HCT116 (cell line): Measurements from ENCODE around the gene IRX3. TPM values are rescaled to one million over a fixed set of nuclear protein-coding genes. Genes with fewer than 3 reads are reported as not detected.

Experiments
- ATAC-seq: fragments of 200-7000 bp; cut with Tn5 transposase; 2 replicates; pipeline ENCODE4 v1.9.1; 2020; ENCODE audit warnings: mild to moderate bottlenecking, moderate library complexity
- BruUV-seq: library from RNA; stranded (reverse); fragments of 400-500 nt; replicated peaks from 2 replicates; lab custom pipeline; 2021; lab: Mats Ljungman, UMichigan
- CTCF ChIA-PET: fragments of 300-600 bp; sonication (Branson Sonifier 250); formaldehyde crosslinking; loops from one replicate; lab custom pipeline; 2021; ENCODE audit warnings: antibody characterized with exemption; lab: Charles Lee
- POLR2A ChIA-PET: fragments of 300-600, 350-600 bp; sonication (Branson Sonifier 250); formaldehyde crosslinking; loops from one replicate; lab custom pipeline; 2021; ENCODE audit warnings: antibody characterized with exemption; lab: Charles Lee
- RAD21 ChIA-PET, 2 experiments: fragments of 300-600 bp; sonication (Branson Sonifier 250); formaldehyde crosslinking; loops; one replicate each; lab custom pipeline; 2023; ENCODE audit warnings: low total read pairs in 2 of 2; ENCODE audit not compliant: uncharacterized antibody in 2 of 2, unreplicated experiment in 2 of 2, low non-redundant PET in 1 of 2; lab: Charles Lee
- DNase-seq: peaks from one replicate; pipeline ENCODE4 v3.0.0-alpha.2; 2010; ENCODE audit warnings: low read depth, low spot score
- H2AFZ ChIP-seq: fragments of 200-600 bp; shearing (Covaris generic), sonication (generic); 2 replicates; pipeline ENCODE4 v1.6.1; 2017; ENCODE audit warnings: low read depth, mixed run types, mixed read lengths, antibody characterized with exemption, low read length; ENCODE audit not compliant: poor library complexity, severe bottlenecking
- H3K27ac ChIP-seq: 2 replicates; pipeline ENCODE4 v1.5.1; 2012; ENCODE audit warnings: low read depth, low read length
- H3K27me3 ChIP-seq: fragments of 200-600 bp; sonication (generic); 2 replicates; pipeline ENCODE4 v1.6.1; 2016; ENCODE audit warnings: mixed run types, low read length, mixed read lengths; ENCODE audit not compliant: insufficient read depth
- H3K36me3 ChIP-seq, 2 experiments: fragments of 200-500 bp in 1 of 2; fragments of 200-600 bp in 1 of 2; sonication (Bioruptor generic) in 1 of 2; sonication (generic) in 1 of 2; 2 replicates each; pipeline versions ENCODE4 v1.5.1 to v1.6.1; 2014 to 2016; ENCODE audit warnings: low read length in 2 of 2, inconsistent platforms in 1 of 2, mixed read lengths in 1 of 2, mixed run types in 1 of 2; ENCODE audit not compliant: insufficient read depth in 2 of 2, control insufficient read depth in 1 of 2
- H3K4me1 ChIP-seq, 2 experiments: fragments of 200-600 bp in 1 of 2; sonication (generic) in 1 of 2; 2 replicates each; pipeline versions ENCODE4 v1.5.1 to v1.6.1; 2012 to 2017; ENCODE audit warnings: low read length in 2 of 2, inconsistent platforms in 1 of 2, mild to moderate bottlenecking in 1 of 2, mixed read lengths in 1 of 2, mixed run types in 1 of 2, moderate library complexity in 1 of 2; ENCODE audit not compliant: insufficient read depth in 2 of 2, control insufficient read depth in 1 of 2
- H3K4me2 ChIP-seq: fragments of 200-600 bp; sonication (generic); 2 replicates; pipeline ENCODE4 v1.6.1; 2017; ENCODE audit warnings: mixed run types, low read length, mixed read lengths
- H3K4me3 ChIP-seq, 2 experiments: fragments of 200-600 bp in 1 of 2; sonication (generic) in 1 of 2; replicated peaks in 1 of 2; 2 replicates each; pipeline ENCODE4 v1.5.1; 2011 to 2016; ENCODE audit warnings: low read length in 2 of 2, control low read depth in 1 of 2, low read depth in 1 of 2, mild to moderate bottlenecking in 1 of 2, mixed read lengths in 1 of 2, mixed run types in 1 of 2
- H3K79me2 ChIP-seq: fragments of 200-600 bp; sonication (generic); 2 replicates; pipeline ENCODE4 v1.6.1; 2017; ENCODE audit warnings: mild to moderate bottlenecking, mixed run types, low read length, moderate library complexity, mixed read lengths; ENCODE audit not compliant: insufficient read depth
- H3K9ac ChIP-seq: fragments of 200-600 bp; sonication (generic); 2 replicates; pipeline ENCODE4 v1.6.1; 2016; ENCODE audit warnings: low read length, mixed read lengths
- H3K9me2 ChIP-seq: fragments of 200-600 bp; sonication (generic), shearing (Covaris generic); 2 replicates; pipeline ENCODE4 v1.6.1; 2017; ENCODE audit warnings: mixed run types, mild to moderate bottlenecking, moderate library complexity; ENCODE audit not compliant: insufficient read depth
- H3K9me3 ChIP-seq, 2 experiments: fragments of 200-500 bp in 1 of 2; fragments of 200-600 bp in 1 of 2; sonication (Bioruptor generic) in 1 of 2; sonication (generic) in 1 of 2; 2 replicates each; pipeline ENCODE4 v1.6.1; 2014 to 2017; ENCODE audit warnings: low read length in 2 of 2, mixed read lengths in 2 of 2, inconsistent platforms in 1 of 2, low read depth in 1 of 2, mild to moderate bottlenecking in 1 of 2, mixed run types in 1 of 2, moderate library complexity in 1 of 2; ENCODE audit not compliant: control insufficient read depth in 1 of 2, insufficient read depth in 1 of 2
- H4K20me1 ChIP-seq: fragments of 200-600 bp; sonication (generic), shearing (Covaris generic); 2 replicates; pipeline ENCODE4 v1.6.1; 2017; ENCODE audit warnings: mixed run types, mild to moderate bottlenecking, moderate library complexity; ENCODE audit not compliant: insufficient read depth
- ATF3 ChIP-seq: IDR thresholded peaks from 2 replicates; pipeline ENCODE4 v1.6.1; 2012
- CEBPB ChIP-seq: IDR thresholded peaks from 2 replicates; pipeline ENCODE4 v1.6.1; 2012; ENCODE audit warnings: low read depth
- EGR1 ChIP-seq: IDR thresholded peaks from 2 replicates; pipeline ENCODE4 v1.6.1; 2012; ENCODE audit warnings: low read depth
- EZH2 ChIP-seq: fragments of 200-600 bp; sonication (generic); IDR thresholded peaks from 2 replicates; pipeline ENCODE4 v1.6.1; 2017; ENCODE audit warnings: antibody characterized with exemption, mixed run types
- FOSL1 ChIP-seq: IDR thresholded peaks from 2 replicates; pipeline ENCODE4 v1.6.1; 2012; ENCODE audit warnings: low read depth
- JUND ChIP-seq: IDR thresholded peaks from 2 replicates; pipeline ENCODE4 v1.6.1; 2012
- POLR2A ChIP-seq: IDR thresholded peaks from 2 replicates; pipeline ENCODE4 v1.7.0; 2011; ENCODE audit warnings: borderline replicate concordance; ENCODE audit not compliant: insufficient read depth, insufficient read length; ENCODE audit errors: extremely low read depth
- RAD21 ChIP-seq: IDR thresholded peaks from 2 replicates; pipeline ENCODE4 v1.6.1; 2012; ENCODE audit warnings: low read depth, mild to moderate bottlenecking
- REST ChIP-seq: IDR thresholded peaks from 2 replicates; pipeline ENCODE4 v1.6.1; 2012; ENCODE audit warnings: low read depth
- SP1 ChIP-seq: IDR thresholded peaks from 2 replicates; pipeline ENCODE4 v1.6.1; 2012; ENCODE audit warnings: low read depth
- SRF ChIP-seq: IDR thresholded peaks from 2 replicates; pipeline ENCODE4 v1.6.1; 2012; ENCODE audit warnings: low read depth
- ZFX ChIP-seq: fragments of 450-650 bp; IDR thresholded peaks from 2 replicates; pipeline ENCODE4 v1.6.1; 2017
- intact Hi-C: fragments of 100-400 bp; cut with micrococcal nuclease; formaldehyde crosslinking; loops from 2 replicates; pipeline ENCODE4 v1.10.0; 2022
- total RNA-seq: library from RNA; stranded (reverse); gene quantifications from one replicate; pipeline ENCODE4 v1.2.1, GENCODE V29; 2021; ENCODE audit not compliant: unreplicated experiment

IRX3 gene
- total RNA-seq, 1 experiment from 2014 or later = 2.0 TPM

- intact Hi-C loops = no loop called here
- ATAC-seq = no peak
Observed at GRCh38 chr16:54318941-54319340, 32.4 kb upstream of the IRX3 start.

GRCh38 chr16:54317101-54317611 lies 30.6 kb upstream of the IRX3 start:
- intact Hi-C loops = no loop called here
- Histone ChIP-seq H3K9me3 (no peaks in the 10 kb centered on the region), H2AFZ (no peak overlapping the region), H4K20me1 (no peaks in the 10 kb centered on the region), H3K27ac (no peak overlapping the region), H3K9me2 (no peaks in the 10 kb centered on the region), H3K36me3 (no peaks in the 10 kb centered on the region), H3K79me2 (no peaks in the 10 kb centered on the region), H3K4me3 (no peak overlapping the region), H3K4me2 (no peak overlapping the region), H3K27me3 (no peaks in the 10 kb centered on the region), H3K4me1 (no peaks in the 10 kb centered on the region), H3K9ac (no peak overlapping the region)
- DNase-seq = no peak
- ChIA-PET RAD21 (no interaction called here), POLR2A (no interaction called here), CTCF (no interaction called here)
- BruUV-seq = no TSS peak
- TF ChIP-seq ATF3 = no peak
- no peak for TF ChIP-seq SP1
- TF ChIP-seq POLR2A = no peak
- no peak for TF ChIP-seq REST
- TF ChIP-seq JUND = no peak
- no peak for TF ChIP-seq RAD21
- TF ChIP-seq CEBPB = no peak
- TF ChIP-seq ZFX = no peak
- TF ChIP-seq EZH2 = no peak
- TF ChIP-seq SRF = no peak
- TF ChIP-seq EGR1 = no peak
- no peak for ATAC-seq

More at GRCh38 chr16:54318941-54319340, 32.4 kb upstream of the IRX3 start:
- Histone ChIP-seq H3K79me2 (no peaks in the 10 kb centered on the region), H2AFZ (no peak overlapping the region), H3K4me3 (no peak overlapping the region), H3K4me2 (no peak overlapping the region), H3K36me3 (no peaks in the 10 kb centered on the region), H3K9me2 (no peaks in the 10 kb centered on the region), H3K4me1 (no peaks in the 10 kb centered on the region), H3K9me3 (no peaks in the 10 kb centered on the region), H3K27ac (no peak overlapping the region), H3K9ac (no peak overlapping the region), H4K20me1 (no peaks in the 10 kb centered on the region), H3K27me3 (no peaks in the 10 kb centered on the region)
- TF ChIP-seq FOSL1 = no peak
- TF ChIP-seq POLR2A = no peak
- ChIA-PET CTCF (no interaction called here), RAD21 (no interaction called here), POLR2A (no interaction called here)
- no TSS peak for BruUV-seq
- DNase-seq = no peak
